Measurements from ENCODE around the gene LRFN5.
"Not testable (repeated sequence)": the region's sequence is repeated elsewhere in the genome, so short reads cannot be mapped to it uniquely, and the experiment has no call there.

Gene LRFN5

DNA sequence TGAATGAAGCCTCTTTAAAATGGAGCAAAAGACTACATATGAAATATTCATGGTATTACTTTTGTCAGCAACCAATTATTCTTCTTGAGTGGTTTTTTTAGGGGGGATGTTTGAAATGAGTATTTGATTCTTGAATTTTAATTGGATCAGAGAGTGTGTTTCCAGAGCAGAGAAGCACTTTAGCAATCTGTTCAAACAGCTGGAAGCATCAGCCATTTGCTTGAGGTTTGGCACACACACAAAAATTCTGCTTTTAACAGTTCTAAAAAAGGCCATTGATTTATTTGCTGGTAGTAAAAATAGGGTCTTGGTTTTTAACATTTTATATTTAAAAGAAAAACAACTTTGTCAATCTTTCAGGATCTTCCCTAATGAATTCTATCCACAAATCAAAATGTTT lies 292.7 kb downstream of the LRFN5 start:
- DNase-seq (ENCODE audit: low spot score): no peak

DNA sequence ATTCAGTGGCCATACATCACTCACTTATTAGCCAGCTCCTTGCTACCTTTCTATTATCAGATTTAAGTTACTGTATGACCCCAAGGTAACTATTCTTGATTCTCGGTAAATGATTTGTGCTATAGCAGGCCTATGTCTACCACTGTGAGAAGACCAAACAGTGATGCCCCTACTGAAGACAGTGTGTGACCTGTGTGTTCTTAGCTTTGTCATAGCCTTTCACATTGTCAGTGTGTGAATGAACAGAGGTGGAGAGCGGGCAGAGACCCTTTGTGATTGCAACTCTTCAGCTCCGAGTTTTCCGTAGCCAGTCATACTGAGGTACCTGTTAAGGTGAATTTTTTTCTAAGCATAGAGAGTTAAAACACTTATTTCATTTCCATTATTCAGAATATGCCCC lies 294.0 kb downstream of the LRFN5 start:
- DNase-seq (ENCODE audit: low spot score): no peak

DNA sequence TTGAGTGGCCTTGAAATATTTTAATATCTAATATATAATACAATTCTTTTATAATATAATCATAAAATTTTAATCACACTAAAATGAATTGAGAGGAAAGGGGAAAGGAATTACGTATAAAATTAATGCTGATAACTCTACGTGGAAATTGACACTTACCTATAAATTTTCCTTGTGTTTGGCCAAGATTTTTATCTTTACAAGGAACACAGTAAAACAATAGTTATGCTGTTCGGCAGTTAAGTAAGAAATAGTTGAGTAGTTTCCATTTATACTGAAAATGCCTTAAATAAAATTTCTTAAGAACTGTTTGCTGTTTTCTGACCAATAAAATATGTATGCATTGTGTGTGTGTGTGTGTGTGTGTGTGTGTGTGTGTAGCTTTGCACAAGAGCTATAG lies 294.4 kb downstream of the LRFN5 start:
- DNase-seq (ENCODE audit: low spot score): no peak

DNA sequence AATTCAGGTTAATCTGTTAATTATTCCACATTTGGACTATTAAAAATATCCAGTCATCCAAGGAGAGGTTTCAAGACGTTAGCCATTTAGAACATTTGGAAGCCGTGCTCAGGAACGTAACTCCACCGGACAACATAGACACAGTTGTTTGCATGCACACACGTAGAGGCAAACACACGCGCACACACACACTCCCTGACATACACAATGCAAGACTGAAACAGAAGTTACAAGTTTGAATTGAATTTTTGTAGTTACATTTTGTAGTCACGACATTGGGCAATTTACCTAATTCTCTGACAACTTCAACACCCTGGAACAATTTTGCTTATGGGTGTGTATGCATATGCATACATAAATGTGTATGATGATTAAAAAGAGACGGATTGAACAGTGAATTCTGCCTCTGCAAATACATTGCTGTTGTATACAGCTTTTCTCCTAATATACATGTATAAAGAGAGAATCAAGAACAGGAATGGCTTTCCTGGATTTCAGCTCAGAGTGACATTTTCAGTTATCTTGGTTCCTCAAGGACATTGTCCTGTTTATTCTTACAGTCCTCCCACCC lies 298.8 kb downstream of the LRFN5 start:
- DNase-seq (ENCODE audit: low spot score): no peak

DNA sequence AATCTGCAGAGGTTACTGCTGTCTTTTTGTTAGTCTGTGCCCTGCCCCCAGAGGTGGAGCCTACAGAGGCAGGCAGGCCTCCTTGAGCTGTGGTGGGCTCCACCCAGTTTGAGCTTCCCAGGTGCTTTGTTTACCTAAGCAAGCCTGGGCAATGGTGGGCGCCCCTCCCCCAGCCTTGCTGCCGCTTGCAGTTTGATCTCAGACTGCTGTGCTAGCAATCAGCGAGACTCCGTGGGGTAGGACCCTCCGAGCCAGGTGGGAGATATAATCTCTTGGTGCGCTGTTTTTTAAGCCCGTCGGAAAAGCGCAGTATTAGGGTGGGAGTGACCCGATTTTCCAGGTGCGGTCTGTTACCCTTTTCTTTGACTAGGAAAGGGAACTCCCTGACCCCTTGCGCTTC lies 304.5 kb downstream of the LRFN5 start:
- DNase-seq (ENCODE audit: low spot score): not testable (repeated sequence)

DNA sequence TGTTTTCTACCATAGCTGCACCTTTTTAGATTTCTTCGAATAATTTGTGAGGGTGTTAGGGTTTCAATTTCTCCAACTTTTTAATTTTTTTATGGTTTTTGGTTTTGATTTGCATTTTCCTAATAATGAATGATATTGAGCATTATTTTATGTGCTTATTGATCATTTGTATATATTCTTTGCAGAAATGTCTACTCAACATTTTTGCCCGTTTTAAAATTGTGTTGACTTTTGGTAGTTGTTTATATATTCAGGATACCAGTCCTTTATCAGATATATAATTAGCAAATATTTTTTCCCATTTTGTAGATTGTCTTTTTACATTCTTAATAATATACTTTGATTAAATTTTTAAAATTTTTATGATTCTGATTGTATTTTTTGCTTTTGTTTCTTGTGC lies 306.7 kb downstream of the LRFN5 start:
- no peak for DNase-seq (ENCODE audit: low spot score)

DNA sequence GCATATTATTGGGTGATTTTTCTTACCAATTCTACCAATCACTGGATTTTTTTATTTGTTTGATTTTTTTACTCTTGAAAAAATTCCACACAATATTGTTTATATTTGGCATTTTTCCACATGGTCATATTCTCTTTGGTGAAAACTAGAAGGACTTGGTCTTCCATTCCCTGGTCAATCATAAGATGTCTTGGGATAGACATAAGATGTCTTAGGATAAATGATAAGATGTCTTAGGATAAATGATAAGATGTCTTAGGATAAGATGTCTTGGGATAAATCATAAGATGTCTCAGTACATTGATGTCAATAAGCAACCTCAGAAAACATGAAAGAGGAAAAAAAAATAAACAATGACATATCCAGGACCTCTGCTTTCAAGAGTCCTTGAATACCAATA lies 309.1 kb downstream of the LRFN5 start:
- no peak for DNase-seq (ENCODE audit: low spot score)

DNA sequence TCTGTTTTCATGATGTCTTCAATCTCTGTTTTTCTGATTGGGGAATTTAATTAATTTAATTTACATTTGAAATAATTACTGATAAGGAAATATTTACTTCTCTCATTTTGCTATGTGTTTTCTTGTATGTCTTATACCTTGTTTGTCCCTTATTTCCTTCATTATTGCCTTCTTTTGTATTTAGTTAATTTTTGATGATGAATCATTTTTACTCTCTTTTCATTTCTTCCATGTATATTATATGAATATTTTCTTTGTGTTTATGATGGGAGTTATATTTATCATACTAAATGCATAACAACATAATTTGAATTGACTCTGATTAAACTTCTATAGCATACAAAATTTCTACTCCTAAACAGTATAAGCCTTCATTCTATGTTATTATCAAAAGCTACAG lies 309.6 kb downstream of the LRFN5 start:
- DNase-seq (ENCODE audit: low spot score): no peak

DNA sequence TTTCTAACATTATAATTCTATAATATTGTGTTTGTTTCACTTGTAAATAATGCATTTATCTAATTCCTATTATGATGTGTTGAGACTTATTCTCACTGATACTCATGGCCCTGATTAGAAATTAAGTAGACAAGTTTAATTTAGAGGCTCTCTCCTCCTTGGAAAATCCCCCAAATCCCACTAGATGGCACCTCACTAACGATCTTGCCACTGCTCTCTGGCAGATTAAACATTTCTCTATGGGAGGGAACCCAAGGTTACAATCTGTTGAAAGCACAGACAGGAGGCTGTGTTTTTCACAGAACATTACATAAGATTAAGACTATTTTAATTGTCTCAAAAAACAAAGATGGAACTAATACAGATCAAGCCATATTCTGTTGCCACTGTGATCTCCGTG lies 318.7 kb downstream of the LRFN5 start:
- no peak for DNase-seq (ENCODE audit: low spot score)

DNA sequence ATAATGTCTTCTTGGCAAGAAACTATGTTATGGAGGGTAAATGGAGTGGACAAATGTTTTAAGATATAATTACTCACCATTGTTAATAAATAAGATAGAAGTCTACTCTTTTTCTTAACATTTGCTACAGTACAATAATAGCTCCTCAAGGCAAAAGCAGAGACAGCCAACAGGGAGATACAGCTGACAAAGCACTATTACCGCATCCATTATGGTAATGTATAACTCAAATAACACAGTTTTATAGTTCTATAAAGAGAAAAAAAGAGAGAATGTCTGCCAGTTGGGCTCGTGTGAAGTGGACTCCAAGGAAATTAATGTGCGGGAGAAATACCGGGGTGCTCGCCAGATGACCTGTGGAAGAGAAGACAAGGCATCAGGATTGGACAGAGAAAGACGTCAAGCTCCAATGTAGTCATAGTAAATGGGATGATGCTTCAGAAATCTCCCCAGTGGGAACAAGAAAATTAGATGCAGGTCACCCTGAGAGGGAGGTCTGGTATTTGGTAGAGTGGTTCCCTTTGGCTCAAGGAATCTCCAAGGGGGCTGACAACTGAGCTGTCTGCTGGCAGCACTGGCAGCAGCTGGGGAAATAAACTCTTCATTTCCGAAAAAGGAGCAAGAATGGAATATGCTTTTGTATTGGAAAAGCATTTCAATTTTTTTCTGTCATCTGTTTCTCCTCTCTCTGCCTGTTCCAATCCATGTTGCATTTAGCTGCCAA lies 343.9 kb downstream of the LRFN5 start:
- no peak for DNase-seq (ENCODE audit: low spot score)

Measured in CD4-positive, alpha-beta T cell treated with Interleukin-6 at 100 ng/mL for 8 hours (primary cell).